DND-41 (cell line): Measurements from ENCODE around the gene TMEM266.

ENCODE experiments used
- CTCF ChIP-seq: IDR thresholded peaks from 2 replicates; pipeline ENCODE4 v1.5.1; 2012; ENCODE audit warnings: borderline replicate concordance, low read length, moderate library complexity, mild to moderate bottlenecking; ENCODE audit not compliant: poor library complexity, severe bottlenecking; ENCODE audit errors: extremely low read depth
- EZH2 ChIP-seq: IDR thresholded peaks from 3 replicates; pipeline ENCODE4 v1.6.1; 2012; ENCODE audit warnings: borderline replicate concordance, low read depth, mild to moderate bottlenecking, moderate library complexity, low read length, inconsistent platforms; ENCODE audit not compliant: severe bottlenecking

GRCh38 chr15:76150971-76151598 is 91.3 kb downstream of the TMEM266 start:
- TF ChIP-seq CTCF, result peak; percentile 84
- no peak for TF ChIP-seq EZH2
